K562 (cell line): ENCODE results near the gene TTL. TPM values are rescaled to one million over a fixed set of nuclear protein-coding genes. Genes with fewer than 3 reads are reported as not detected.

ENCODE experiments used
- BHLHE40 ChIP-seq: IDR thresholded peaks from 2 replicates; pipeline ENCODE4 v1.6.1; 2011; ENCODE audit warnings: low read length, improper control_type of control experiment
- CBX1 ChIP-seq: sonication (generic); IDR thresholded peaks from 2 replicates; pipeline ENCODE4 v1.6.1; 2016; ENCODE audit warnings: antibody characterized with exemption, low read depth, mild to moderate bottlenecking
- CCNT2 ChIP-seq: IDR thresholded peaks from 2 replicates; pipeline ENCODE4 v1.6.1; 2011; ENCODE audit warnings: borderline replicate concordance, low read depth, mild to moderate bottlenecking, moderate library complexity, mixed read lengths, low read length; ENCODE audit not compliant: insufficient read length; ENCODE audit errors: extremely low read depth
- CREM ChIP-seq: IDR thresholded peaks from 2 replicates; pipeline ENCODE4 v1.6.1; 2014; ENCODE audit warnings: antibody characterized with exemption, low read depth
- CXXC5 ChIP-seq: fragments of 250-450 bp; sonication (Bioruptor Pico); IDR thresholded peaks from 2 replicates; pipeline ENCODE4 v1.8.0; 2022; ENCODE audit warnings: inconsistent platforms, mild to moderate bottlenecking, moderate library complexity
- FOXJ2 ChIP-seq: fragments of 200-800 bp; sonication (Bioruptor generic); IDR thresholded peaks from 2 replicates; pipeline ENCODE4 v1.6.1; 2016; ENCODE audit warnings: missing genetic modification characterization, missing compliant biosample characterization
- GABPB2 ChIP-seq: fragments of 250-450 bp; sonication (Bioruptor Pico); conservative IDR thresholded peaks from 2 replicates; pipeline ENCODE4 v1.5.1; 2021; ENCODE audit warnings: mild to moderate bottlenecking
- HNRNPK ChIP-seq: fragments of 200-400 bp; formaldehyde crosslinking; IDR thresholded peaks from one replicate; pipeline ENCODE4 v1.6.1; 2018; ENCODE audit warnings: mild to moderate bottlenecking, low read depth, low read length; ENCODE audit not compliant: poor library complexity, severe bottlenecking
- NRF1 ChIP-seq, 2 experiments: fragments of 450-650 bp; IDR thresholded peaks in 1 of 2; conservative IDR thresholded peaks in 1 of 2; 2 replicates each; pipeline ENCODE4 v1.6.1; 2014; ENCODE audit warnings: mild to moderate bottlenecking in 2 of 2
- RB1 ChIP-seq: fragments of 450-650 bp; IDR thresholded peaks from 2 replicates; pipeline ENCODE4 v1.6.1; 2017; ENCODE audit warnings: low read depth, mild to moderate bottlenecking
- SMARCC2 ChIP-seq: fragments of 450-650 bp; IDR thresholded peaks from 2 replicates; pipeline ENCODE4 v1.6.1; 2017; ENCODE audit warnings: antibody characterized with exemption, moderate library complexity, mild to moderate bottlenecking, low read depth
- ZBTB7A ChIP-seq: IDR thresholded peaks from 2 replicates; pipeline ENCODE4 v1.6.1; 2011; ENCODE audit warnings: low read depth, mild to moderate bottlenecking, low read length, moderate library complexity, borderline replicate concordance; ENCODE audit not compliant: control insufficient read depth
- ZNF134 ChIP-seq: fragments of 250-450 bp; sonication (Bioruptor Pico); conservative IDR thresholded peaks from 2 replicates; pipeline ENCODE4 v1.4.0; 2020
- polyA plus RNA-seq, 8 experiments: library from polyadenylated mRNA; depleted of rRNA in 4 of 8; stranded (reverse) in 5 of 8; unstranded in 3 of 8; fragments of >200 nt; fragmentation: Nextera tagmentation in 2 of 8; fragmentation: Illumina TruSeq in 1 of 8; extraction: Ambion mirVana in 2 of 8; extraction: Trizol in 1 of 8; gene quantifications; 2 replicates each; pipeline versions ENCODE4 v1.2.1 to v1.2.3, GENCODE V29; 2011 to 2014; ENCODE audit warnings: inconsistent platforms in 1 of 8, missing spikeins in 1 of 8
- total RNA-seq, 7 experiments: library from RNA; depleted of rRNA in 6 of 7; stranded (reverse); fragments of >200 nt in 6 of 7; fragmentation: Illumina TruSeq in 2 of 7; extraction: Trizol in 2 of 7; gene quantifications; 2 replicates each; pipeline versions ENCODE4 v1.2.1 to v1.2.3, GENCODE V29; 2011 to 2021; ENCODE audit warnings: low replicate concordance in 1 of 7
- TF ChIP-seq, protein P1 (sequence below): fragments of 450-650 bp; IDR thresholded peaks from 2 replicates; pipeline ENCODE4 v1.6.1; 2016; ENCODE audit warnings: borderline replicate concordance
- TF ChIP-seq, protein P2 (sequence below): fragments of 200-800 bp; sonication (Bioruptor generic); IDR thresholded peaks from 2 replicates; pipeline ENCODE4 v1.6.1; 2017; ENCODE audit warnings: missing genetic modification characterization, missing compliant biosample characterization
- TF ChIP-seq, protein P3 (sequence below): fragments of 450-650 bp; IDR thresholded peaks from 2 replicates; pipeline ENCODE4 v1.6.1; 2016; ENCODE audit warnings: low read depth

Gene TTL
- total and polyA plus RNA-seq, 9 of the 15 experiments (the other 6 are each of a cell fraction or from before 2014, with no cell fraction given) = 9.4 to 54.4 (median 34.9) TPM

DNA sequence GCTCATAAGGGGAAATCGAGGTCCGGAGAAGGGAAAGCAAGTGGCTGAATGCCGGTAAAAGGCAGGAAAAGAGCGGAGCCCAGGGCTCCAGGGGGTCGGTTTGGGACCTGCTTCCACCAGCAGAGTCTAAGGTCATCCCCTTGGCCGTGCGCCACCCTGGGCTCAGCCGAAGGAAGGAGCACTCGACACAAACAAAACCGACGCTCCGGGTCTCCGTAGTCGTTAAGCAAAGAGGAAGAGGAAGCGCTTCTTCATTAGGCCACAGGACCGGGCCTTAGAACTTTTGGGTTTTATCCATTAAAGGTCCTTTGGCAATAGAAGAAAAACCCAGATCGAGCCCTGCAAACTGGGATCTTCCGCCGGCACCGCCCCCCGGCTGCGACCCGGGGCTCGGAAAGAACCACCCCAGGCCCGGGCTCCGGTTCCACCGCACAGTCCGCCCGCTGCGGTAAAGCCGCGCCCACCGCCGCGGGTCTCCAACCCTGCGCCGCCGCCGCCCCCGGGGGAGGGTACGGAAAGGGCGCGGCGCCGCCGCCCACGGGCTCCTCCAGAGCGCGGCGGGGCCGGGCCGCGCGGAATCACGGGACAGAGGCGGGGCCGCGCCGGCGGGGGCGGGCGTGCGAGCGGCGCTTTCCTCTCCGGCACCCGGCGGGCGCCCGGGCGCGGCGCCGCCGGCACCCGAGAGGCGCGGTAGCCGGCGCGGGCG lies at the start of gene TTL (continued):
- TF ChIP-seq ZBTB7A (peak; percentile 98), SMARCC2 (0 out of 2 replicates have a peak, but pooled peaks have one; percentile 15), NRF1 (conservative IDR thresholded peaks at IDR 0.05 in 1 of 2, IDR thresholded peaks at IDR 0.05 in 1 of 2) (peak in 1 of 2 experiments; percentile 54; a peak in 2 of 4 replicates), BHLHE40 (peak; percentile 33; the same call in 1 of the 2 replicates), CCNT2 (peak; percentile 82), CXXC5 (CRISPR knock-in tag) (peak; percentile 84), RB1 (peak; percentile 80), CREM (peak; percentile 37; the same call in 1 of the 2 replicates), FOXJ2 (tag) (no peak), HNRNPK (no peak), GABPB2 (CRISPR knock-in tag) (no peak), ZNF134 (no peak), CBX1 (peak; percentile 52; the same call in 1 of the 2 replicates)
- TF ChIP-seq, protein P1, sequence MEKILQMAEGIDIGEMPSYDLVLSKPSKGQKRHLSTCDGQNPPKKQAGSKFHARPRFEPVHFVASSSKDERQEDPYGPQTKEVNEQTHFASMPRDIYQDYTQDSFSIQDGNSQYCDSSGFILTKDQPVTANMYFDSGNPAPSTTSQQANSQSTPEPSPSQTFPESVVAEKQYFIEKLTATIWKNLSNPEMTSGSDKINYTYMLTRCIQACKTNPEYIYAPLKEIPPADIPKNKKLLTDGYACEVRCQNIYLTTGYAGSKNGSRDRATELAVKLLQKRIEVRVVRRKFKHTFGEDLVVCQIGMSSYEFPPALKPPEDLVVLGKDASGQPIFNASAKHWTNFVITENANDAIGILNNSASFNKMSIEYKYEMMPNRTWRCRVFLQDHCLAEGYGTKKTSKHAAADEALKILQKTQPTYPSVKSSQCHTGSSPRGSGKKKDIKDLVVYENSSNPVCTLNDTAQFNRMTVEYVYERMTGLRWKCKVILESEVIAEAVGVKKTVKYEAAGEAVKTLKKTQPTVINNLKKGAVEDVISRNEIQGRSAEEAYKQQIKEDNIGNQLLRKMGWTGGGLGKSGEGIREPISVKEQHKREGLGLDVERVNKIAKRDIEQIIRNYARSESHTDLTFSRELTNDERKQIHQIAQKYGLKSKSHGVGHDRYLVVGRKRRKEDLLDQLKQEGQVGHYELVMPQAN = peak; percentile 59; the same call in 1 of the 2 replicates
- TF ChIP-seq, protein P2, sequence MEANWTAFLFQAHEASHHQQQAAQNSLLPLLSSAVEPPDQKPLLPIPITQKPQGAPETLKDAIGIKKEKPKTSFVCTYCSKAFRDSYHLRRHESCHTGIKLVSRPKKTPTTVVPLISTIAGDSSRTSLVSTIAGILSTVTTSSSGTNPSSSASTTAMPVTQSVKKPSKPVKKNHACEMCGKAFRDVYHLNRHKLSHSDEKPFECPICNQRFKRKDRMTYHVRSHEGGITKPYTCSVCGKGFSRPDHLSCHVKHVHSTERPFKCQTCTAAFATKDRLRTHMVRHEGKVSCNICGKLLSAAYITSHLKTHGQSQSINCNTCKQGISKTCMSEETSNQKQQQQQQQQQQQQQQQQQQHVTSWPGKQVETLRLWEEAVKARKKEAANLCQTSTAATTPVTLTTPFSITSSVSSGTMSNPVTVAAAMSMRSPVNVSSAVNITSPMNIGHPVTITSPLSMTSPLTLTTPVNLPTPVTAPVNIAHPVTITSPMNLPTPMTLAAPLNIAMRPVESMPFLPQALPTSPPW (CRISPR knock-in tag) = peak; percentile 87
- TF ChIP-seq, protein P3, sequence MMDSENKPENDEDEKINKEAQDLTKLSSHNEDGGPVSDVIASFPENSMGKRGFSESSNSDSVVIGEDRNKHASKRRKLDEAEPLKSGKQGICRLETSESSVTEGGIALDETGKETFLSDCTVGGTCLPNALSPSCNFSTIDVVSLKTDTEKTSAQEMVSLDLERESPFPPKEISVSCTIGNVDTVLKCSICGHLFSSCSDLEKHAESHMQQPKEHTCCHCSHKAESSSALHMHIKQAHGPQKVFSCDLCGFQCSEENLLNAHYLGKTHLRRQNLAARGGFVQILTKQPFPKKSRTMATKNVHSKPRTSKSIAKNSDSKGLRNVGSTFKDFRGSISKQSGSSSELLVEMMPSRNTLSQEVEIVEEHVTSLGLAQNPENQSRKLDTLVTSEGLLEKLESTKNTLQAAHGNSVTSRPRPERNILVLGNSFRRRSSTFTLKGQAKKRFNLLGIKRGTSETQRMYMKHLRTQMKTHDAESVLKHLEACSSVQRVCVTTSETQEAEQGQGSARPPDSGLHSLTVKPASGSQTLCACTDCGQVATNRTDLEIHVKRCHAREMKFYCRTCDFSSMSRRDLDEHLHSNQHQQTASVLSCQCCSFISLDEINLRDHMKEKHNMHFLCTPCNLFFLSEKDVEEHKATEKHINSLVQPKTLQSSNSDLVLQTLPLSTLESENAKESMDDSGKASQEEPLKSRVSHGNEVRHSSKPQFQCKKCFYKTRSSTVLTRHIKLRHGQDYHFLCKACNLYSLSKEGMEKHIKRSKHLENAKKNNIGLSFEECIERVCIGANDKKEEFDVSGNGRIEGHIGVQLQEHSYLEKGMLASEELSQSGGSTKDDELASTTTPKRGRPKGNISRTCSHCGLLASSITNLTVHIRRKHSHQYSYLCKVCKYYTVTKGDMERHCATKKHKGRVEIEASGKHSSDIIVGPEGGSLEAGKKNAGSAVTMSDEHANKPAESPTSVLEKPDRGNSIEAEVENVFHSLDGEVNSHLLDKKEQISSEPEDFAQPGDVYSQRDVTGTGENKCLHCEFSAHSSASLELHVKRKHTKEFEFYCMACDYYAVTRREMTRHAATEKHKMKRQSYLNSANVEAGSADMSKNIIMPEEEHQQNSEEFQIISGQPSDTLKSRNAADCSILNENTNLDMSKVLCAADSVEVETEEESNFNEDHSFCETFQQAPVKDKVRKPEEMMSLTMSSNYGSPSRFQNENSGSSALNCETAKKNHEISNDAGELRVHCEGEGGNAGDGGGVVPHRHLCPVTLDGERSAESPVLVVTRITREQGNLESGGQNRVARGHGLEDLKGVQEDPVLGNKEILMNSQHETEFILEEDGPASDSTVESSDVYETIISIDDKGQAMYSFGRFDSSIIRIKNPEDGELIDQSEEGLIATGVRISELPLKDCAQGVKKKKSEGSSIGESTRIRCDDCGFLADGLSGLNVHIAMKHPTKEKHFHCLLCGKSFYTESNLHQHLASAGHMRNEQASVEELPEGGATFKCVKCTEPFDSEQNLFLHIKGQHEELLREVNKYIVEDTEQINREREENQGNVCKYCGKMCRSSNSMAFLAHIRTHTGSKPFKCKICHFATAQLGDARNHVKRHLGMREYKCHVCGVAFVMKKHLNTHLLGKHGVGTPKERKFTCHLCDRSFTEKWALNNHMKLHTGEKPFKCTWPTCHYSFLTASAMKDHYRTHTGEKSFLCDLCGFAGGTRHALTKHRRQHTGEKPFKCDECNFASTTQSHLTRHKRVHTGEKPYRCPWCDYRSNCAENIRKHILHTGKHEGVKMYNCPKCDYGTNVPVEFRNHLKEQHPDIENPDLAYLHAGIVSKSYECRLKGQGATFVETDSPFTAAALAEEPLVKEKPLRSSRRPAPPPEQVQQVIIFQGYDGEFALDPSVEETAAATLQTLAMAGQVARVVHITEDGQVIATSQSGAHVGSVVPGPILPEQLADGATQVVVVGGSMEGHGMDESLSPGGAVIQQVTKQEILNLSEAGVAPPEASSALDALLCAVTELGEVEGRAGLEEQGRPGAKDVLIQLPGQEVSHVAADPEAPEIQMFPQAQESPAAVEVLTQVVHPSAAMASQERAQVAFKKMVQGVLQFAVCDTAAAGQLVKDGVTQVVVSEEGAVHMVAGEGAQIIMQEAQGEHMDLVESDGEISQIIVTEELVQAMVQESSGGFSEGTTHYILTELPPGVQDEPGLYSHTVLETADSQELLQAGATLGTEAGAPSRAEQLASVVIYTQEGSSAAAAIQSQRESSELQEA = peak; percentile 83
